Activated T-helper 17 cell treated with anti-CD3 and anti-CD28 coated beads, Interleukin-2, amount 50 U/mL, for 72 hours (primary cell): ENCODE measurements around the gene SNCG. TPM values are rescaled to one million over a fixed set of nuclear protein-coding genes. Genes with fewer than 3 reads are reported as not detected.
"Not testable (repeated sequence)": the region's sequence is repeated elsewhere in the genome, so short reads cannot be mapped to it uniquely, and the experiment has no call there.

Source experiments
- ATAC-seq: fragments of 150-1000 bp; cut with Tn5 transposase; replicated peaks from 2 replicates; pipeline ENCODE4 v1.10.0; 2021; ENCODE audit warnings: mild to moderate bottlenecking, moderate library complexity
- H3K27ac Mint-ChIP-seq: one replicate; pipeline ENCODE4 v1.8.0; 2022; ENCODE audit warnings: mixed read lengths
- H3K27me3 Mint-ChIP-seq: one replicate; pipeline ENCODE4 v1.8.0; 2022; ENCODE audit warnings: mixed read lengths
- H3K36me3 Mint-ChIP-seq: one replicate; pipeline ENCODE4 v1.8.0; 2022; ENCODE audit warnings: low read depth, mild to moderate bottlenecking, mixed read lengths
- H3K4me1 Mint-ChIP-seq: one replicate; pipeline ENCODE4 v1.8.0; 2022; ENCODE audit warnings: mixed read lengths
- H3K4me3 Mint-ChIP-seq: one replicate; pipeline ENCODE4 v1.8.0; 2022; ENCODE audit warnings: mild to moderate bottlenecking, mixed read lengths
- H3K9me3 Mint-ChIP-seq: one replicate; pipeline ENCODE4 v1.8.0; 2022; ENCODE audit warnings: mixed read lengths
- total RNA-seq, 2 donors: library from RNA; stranded (reverse); gene quantifications; one replicate each; pipeline ENCODE4 v1.2.3, GENCODE V29; 2022

SNCG gene
- total RNA-seq, result not detected

DNA sequence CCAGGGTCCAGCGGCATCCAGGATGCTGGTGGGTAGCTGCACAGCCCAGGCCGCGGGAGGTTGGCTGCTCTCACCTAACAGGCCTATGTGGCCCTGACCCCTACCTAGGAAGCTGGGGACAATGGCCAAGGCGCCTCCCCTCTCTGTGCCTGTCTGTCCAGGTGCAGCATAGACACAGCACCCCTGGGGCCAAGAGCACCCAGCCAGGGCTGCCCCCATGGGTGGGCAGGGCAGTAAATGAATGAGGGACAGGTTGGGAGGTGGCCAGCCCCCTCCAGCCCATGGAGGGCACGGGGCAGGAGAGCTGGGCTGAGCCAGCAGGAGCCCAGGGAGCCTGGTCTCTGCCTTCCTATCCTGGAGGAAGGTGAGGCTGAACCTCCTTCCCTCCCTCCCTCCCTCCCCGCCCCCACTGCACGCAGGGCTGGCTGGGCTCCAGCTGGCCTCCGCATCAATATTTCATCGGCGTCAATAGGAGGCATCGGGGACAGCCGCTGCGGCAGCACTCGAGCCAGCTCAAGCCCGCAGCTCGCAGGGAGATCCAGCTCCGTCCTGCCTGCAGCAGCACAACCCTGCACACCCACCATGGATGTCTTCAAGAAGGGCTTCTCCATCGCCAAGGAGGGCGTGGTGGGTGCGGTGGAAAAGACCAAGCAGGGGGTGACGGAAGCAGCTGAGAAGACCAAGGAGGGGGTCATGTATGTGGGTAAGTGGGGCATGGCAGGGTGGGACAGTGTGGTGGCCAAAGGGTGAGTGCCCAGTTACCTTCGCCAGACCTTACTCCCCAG, at the start of gene SNCG:
Gene SNCG, plus strand, starts transcription at position 484 of the 785 bp plus-strand sequence. Its CDS starts 99 bp downstream, at position 583.
- no peaks in the 10 kb centered on the region for H3K36me3 Mint-ChIP-seq
- no peak for ATAC-seq
- no peaks in the 10 kb centered on the region for H3K9me3 Mint-ChIP-seq
- H3K27me3 Mint-ChIP-seq, result no peaks in the 10 kb centered on the region
- peak within 1 kb of the TSS; percentile 32 for H3K27ac Mint-ChIP-seq
- H3K4me1 Mint-ChIP-seq, result peaks cover 3% of the 10 kb centered on the region
- no peak within 1 kb of the TSS for H3K4me3 Mint-ChIP-seq

DNA sequence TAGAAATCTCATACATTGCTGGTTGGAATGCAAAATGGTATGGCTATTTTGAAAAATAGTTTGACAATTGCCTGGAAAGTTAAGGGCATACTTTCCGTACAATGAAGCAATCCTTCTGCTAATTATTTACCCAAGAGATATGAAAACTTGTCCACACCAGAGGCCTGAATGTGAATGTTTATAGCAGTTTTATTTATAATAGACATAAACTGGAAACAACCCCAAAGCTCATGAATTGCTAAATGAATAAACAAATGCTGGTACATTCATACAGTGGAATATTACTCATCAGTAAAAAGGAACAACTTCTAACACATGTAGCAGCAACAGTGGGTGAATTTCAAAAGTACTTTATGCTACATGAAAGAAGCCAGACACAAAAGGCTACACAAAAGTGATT, 43.7 kb upstream of the SNCG start:
- H3K27me3 Mint-ChIP-seq, result no peaks in the 10 kb centered on the region

DNA sequence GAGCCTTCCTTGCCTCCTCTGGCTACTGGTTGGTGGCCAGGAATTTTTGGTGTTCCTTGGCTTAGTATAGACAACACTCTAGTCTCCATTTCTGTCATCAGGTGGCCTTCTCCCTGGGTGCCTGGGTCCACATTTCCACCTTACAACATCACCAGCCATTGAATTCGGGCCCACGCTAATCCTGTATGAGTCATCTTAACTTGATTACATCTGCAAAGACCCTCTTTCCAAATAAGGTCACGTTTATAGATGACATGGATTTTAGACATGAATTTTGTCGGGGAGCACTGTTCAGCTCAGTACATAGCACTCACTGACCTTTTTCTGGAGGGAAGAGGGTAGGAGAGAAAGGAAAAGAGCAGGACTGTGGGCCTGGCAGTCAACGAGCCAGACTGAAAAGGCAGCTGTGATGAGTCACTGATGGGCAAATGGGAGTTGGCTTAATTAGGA, 40.4 kb upstream of the SNCG start:
- H3K27me3 Mint-ChIP-seq, result no peaks in the 10 kb centered on the region
- no peak overlapping the region for H3K4me3 Mint-ChIP-seq
- no peak for ATAC-seq
- H3K9me3 Mint-ChIP-seq, result no peaks in the 10 kb centered on the region
- no peak overlapping the region for H3K27ac Mint-ChIP-seq
- H3K36me3 Mint-ChIP-seq, result peaks cover 78% of the 10 kb centered on the region
- no peaks in the 10 kb centered on the region for H3K4me1 Mint-ChIP-seq

More for the DNA sequence above, 43.7 kb upstream of the SNCG start:
- ATAC-seq, result no peak
- Mint-ChIP-seq H3K27ac (no peak overlapping the region), H3K36me3 (peaks cover 58% of the 10 kb centered on the region), H3K4me1 (no peaks in the 10 kb centered on the region), H3K4me3 (no peak overlapping the region), H3K9me3 (no peaks in the 10 kb centered on the region)

DNA sequence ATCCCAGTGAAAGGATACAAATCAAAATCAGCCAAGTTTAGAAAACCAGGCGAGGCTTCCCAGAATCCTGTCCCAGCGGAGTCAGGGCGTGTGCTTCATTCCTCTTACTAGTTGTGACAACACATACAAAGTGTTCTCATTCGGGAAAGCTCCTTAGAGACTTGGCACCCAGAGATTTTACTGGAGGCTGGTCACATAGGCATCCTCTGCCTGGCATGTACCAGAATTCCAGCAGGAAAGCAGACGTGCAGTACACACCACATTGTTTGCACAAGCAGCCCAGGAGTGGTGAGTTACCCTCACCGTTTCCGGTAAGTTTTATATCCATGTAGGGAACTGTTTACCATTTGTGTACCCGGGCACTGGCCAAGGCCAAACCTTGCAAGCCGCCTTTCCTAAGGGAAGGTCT, 35.8 kb upstream of the SNCG start:
- H3K36me3 Mint-ChIP-seq, result peaks cover 62% of the 10 kb centered on the region
- ATAC-seq, result no peak
- no peaks in the 10 kb centered on the region for H3K4me1 Mint-ChIP-seq

DNA sequence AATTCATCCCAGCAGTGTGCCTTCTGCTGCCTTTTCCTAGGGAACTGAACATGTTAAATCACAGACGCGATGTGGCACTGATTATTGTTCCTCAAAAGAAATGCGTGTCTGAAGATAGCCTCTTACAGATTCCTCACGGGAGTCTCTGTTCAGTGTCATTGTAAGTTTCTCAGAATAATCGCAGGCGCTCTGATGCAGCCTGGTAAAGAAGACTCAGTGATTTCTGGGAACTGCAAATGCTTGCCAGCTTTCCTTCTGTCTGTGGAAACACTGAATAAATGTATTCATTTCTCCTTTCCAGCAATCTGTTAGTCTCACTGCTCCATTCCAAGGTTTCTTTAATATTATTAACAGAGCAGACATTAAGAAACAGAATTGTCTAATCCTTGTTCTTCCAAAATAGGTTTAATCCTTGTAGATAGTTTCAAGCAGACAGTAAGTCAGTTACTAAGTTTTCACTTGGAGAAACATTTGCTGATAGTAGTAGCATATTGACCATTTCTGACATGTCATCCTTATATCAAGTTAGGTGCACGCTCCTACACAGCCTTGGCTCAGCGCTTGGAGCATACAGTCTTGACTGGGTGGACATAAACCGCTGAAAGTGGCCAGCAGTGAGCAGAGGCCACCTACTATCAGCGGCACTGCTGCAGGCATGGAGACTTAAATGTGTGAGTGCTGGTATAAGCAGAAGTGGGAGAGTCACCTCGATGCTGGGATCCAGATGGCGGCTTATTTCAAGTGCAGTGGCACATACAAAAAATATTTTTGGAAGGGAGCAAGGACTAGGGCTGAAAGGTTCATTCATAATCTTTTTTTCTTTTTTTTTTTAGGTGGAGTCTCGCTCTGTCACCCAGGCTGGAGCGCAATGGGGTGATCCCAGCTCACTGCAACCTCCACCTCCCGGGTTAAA, 28.7 kb upstream of the SNCG start:
- H3K9me3 Mint-ChIP-seq, result no peaks in the 10 kb centered on the region
- H3K36me3 Mint-ChIP-seq, result peaks cover 5% of the 10 kb centered on the region
- H3K4me1 Mint-ChIP-seq, result no peaks in the 10 kb centered on the region
- no peaks in the 10 kb centered on the region for H3K27me3 Mint-ChIP-seq
- ATAC-seq, result no peak
- no peak overlapping the region for H3K27ac Mint-ChIP-seq
- no peak overlapping the region for H3K4me3 Mint-ChIP-seq

More for the DNA sequence above, 35.8 kb upstream of the SNCG start:
- no peaks in the 10 kb centered on the region for H3K27me3 Mint-ChIP-seq
- no peak overlapping the region for H3K4me3 Mint-ChIP-seq
- H3K27ac Mint-ChIP-seq, result no peak overlapping the region
- no peaks in the 10 kb centered on the region for H3K9me3 Mint-ChIP-seq

DNA sequence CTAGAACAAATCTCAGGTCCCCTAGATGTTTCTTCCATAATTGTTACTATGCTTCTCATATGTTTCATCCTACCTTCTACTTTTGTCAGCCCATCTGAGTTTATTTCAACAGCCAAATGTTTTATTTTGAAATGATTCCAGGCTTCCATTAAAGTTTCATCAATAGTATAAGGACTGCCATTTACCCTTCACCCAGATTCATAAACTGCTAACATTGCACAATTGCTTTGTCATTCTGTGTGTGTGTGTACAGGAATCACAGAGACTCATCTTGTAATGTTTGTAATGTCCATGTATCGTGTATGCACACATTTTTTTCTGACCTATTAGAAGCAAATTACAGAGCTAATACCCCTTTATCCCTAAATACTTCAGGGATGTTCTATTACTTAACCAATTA, 26.5 kb upstream of the SNCG start:
- peaks cover 5% of the 10 kb centered on the region for H3K36me3 Mint-ChIP-seq
- no peaks in the 10 kb centered on the region for H3K27me3 Mint-ChIP-seq
- ATAC-seq, result no peak
- no peak overlapping the region for H3K27ac Mint-ChIP-seq
- H3K4me1 Mint-ChIP-seq, result no peaks in the 10 kb centered on the region
- no peak overlapping the region for H3K4me3 Mint-ChIP-seq
- H3K9me3 Mint-ChIP-seq, result no peaks in the 10 kb centered on the region

DNA sequence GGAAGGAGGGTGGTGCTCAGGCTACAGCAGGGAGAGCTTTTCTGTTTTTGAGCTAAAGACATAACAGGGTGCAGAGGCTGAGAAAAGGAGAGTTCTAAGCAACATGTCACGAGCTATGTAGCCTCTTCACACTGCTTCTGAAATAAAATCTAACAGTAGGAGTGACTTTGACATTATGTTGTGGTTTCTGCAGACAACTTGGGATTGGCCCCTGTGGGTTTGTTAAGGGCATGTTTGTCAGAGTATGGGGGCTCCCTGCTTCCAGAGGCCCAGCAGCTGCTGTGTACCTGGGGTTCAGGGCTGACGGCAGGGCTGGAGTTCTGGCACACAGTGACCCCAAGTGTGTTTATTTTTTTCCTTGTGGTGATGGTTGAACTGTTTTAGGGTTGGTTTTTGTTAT, 25.7 kb upstream of the SNCG start:
- ATAC-seq, result no peak
- no peaks in the 10 kb centered on the region for H3K27me3 Mint-ChIP-seq

DNA sequence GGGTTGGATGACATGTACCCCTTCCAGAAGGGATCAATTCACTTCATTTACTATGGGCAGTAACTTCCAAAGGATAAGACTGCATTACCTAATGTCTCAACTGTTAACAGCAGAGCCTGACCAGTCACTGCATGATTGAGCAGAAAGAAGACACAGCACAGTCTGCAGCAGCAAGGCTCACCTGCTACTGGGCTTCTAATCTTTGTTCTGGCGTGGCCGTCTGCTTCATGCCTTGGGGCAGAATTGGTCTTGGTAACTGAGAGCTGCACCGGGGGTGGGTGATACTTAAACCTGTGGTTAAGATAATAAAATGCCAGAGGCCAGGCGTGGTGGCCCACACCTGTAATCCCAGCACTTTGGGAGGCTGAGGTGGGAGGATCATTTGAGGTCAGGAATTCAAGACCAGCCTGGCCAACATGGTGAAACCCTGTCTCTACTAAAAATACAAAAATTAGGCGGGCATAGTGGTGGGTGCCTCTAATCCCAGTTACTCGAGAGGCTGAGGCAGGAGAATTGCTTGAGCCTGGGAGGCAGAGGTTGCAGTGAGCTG, 24.2 kb upstream of the SNCG start:
- H3K4me3 Mint-ChIP-seq, H3K27ac Mint-ChIP-seq, H3K27me3 Mint-ChIP-seq, H3K36me3 Mint-ChIP-seq, H3K9me3 Mint-ChIP-seq, H3K4me1 Mint-ChIP-seq, ATAC-seq: not testable (repeated sequence)

More for the DNA sequence above, 25.7 kb upstream of the SNCG start:
- Mint-ChIP-seq H3K4me3 (no peak overlapping the region), H3K36me3 (peaks cover 5% of the 10 kb centered on the region), H3K27ac (no peak overlapping the region), H3K9me3 (no peaks in the 10 kb centered on the region), H3K4me1 (no peaks in the 10 kb centered on the region)

DNA sequence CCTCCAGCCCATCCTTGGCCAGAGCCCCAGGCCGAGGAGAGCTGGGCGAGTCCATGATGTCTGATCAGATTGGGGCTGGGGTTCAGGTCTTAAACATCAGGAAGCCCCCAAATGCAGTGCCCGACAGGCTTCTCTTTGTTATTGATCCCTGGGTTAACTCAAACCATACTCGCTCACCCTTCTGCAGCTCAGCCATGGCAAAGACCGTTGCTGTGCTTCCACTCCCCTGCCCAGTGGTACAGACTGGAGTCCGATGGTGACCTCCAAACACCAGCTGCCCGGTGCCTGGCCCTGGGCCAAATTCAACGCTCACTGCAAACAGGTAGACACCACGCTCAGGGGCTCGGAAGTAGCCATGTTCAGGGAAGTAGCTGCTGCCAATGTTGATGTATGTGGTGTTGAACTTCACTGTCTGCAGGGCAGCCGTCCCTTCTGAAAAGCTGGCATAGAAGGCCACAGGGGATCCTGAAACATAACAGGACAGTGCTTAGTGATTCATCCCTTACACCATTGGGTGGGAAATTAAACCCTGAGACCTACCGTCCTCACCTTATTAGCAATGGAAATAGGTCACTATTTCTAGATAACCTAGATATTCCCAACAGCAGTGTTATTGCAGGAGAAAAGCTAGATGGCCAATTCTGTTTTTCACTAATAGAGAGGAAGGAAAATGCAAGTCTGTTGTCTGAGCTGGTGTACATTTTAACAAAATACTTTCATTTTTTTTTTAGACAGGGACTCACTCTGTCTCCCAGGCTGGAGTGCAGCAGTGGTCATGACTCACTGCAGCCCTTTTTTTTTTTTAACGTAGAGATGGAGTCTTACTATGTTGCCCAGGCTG, 21.5 kb upstream of the SNCG start:
- Mint-ChIP-seq H3K4me1 (no peaks in the 10 kb centered on the region), H3K4me3 (no peak overlapping the region), H3K27me3 (no peaks in the 10 kb centered on the region), H3K36me3 (no peaks in the 10 kb centered on the region), H3K27ac (no peak overlapping the region), H3K9me3 (no peaks in the 10 kb centered on the region)
- ATAC-seq, result no peak

DNA sequence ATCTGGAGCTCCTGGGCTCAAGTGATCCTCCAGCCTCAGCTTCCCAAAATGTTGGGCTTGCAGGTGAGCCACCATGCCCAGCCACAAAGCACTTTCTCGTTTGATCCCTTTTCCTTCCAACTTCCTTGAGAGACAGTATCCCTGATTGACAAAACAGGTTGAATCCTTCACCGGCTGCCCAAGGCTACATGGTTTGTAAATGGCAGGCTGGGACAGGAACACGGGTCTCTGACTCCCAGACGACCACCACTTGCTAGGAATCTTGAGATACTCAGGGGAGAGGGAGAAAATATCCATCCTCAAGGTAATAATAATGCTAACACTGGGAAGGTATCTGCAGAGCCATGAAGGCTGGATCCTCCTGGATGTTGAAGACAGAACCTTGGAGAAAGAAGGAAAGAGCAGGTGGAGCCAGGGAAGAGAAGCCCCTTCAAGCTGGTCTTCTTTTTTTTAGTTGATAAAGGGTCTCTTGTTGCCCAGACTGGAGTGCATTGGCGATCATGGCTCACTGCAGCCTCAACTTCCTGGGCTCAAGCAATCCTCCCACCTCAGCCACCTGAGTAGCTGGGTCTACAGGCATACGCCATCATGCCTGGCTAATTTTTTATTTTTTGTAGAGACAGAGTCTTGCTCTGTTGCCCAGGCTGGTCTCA, 20.8 kb upstream of the SNCG start:
- Mint-ChIP-seq H3K4me1 (no peaks in the 10 kb centered on the region), H3K9me3 (no peaks in the 10 kb centered on the region), H3K27me3 (no peaks in the 10 kb centered on the region), H3K36me3 (no peaks in the 10 kb centered on the region), H3K27ac (no peak overlapping the region), H3K4me3 (no peak overlapping the region)
- ATAC-seq, result no peak

DNA sequence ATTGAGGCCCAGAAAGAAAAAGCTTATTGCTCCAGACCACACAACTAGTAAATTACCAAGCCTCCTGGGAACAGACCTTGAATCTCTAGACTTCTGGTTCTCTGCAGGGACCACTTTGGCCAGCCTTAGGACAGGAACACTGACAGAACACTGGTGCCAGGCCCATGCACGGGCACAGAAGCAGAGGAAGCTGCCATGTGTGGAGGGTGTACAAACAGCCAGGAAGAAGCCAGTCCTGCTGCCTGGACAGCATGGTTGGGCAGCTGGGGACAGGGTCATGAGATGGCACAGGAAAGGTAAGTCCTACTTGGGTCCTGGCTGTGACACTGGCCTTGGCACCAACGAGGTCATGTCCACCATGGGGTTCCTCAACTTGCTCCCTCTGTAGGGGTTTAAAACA, 20.1 kb upstream of the SNCG start:
- Mint-ChIP-seq H3K9me3 (no peaks in the 10 kb centered on the region), H3K4me3 (no peak overlapping the region), H3K4me1 (no peaks in the 10 kb centered on the region), H3K27me3 (no peaks in the 10 kb centered on the region), H3K36me3 (no peaks in the 10 kb centered on the region), H3K27ac (no peak overlapping the region)
- ATAC-seq, result no peak

DNA sequence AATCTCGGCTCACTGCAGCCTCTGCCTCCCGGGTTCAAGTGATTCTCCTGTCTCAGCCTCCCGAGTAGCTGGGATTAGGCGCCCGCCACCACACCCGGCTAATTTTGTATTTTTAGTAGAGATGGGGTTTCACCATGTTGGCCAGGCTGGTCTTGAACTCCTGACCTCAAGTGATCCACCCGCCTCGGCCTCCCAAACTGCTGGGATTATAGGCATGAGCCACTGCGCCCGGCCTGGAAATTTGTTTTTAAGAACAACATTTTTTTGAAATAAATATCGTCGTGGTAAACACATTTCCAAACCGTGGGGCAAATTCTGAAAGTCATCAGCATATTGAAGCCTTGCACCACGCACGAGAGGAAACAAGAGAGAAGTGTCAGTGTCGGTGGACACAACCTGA, 18.3 kb upstream of the SNCG start:
- H3K27ac Mint-ChIP-seq, H3K27me3 Mint-ChIP-seq, ATAC-seq, H3K4me1 Mint-ChIP-seq, H3K36me3 Mint-ChIP-seq, H3K9me3 Mint-ChIP-seq: not testable (repeated sequence)
- H3K4me3 Mint-ChIP-seq, result peak overlapping the region; percentile 61

DNA sequence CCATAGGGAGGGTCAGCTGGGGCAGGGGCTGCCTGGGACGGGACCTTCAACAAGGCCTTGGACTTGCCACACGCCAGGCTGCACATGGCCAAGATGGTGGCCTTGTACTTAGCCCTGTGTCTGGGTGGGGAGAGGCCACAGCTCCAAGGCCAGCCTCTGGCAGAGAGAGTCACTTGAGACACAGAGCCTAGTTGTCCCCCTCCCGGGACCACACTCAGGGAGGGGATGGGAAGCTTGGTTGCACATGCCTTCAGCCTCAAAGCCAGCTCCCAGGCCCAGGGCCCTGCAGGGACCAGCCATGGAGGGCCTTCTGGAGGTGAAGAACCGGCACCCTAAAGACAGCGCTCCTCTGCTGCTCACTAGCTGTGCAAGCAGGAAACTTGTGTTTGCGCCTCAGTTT, 17.7 kb upstream of the SNCG start:
- Mint-ChIP-seq H3K9me3 (no peaks in the 10 kb centered on the region), H3K36me3 (no peaks in the 10 kb centered on the region), H3K4me3 (no peak overlapping the region), H3K4me1 (no peaks in the 10 kb centered on the region), H3K27ac (no peak overlapping the region), H3K27me3 (no peaks in the 10 kb centered on the region)
- ATAC-seq, result no peak

DNA sequence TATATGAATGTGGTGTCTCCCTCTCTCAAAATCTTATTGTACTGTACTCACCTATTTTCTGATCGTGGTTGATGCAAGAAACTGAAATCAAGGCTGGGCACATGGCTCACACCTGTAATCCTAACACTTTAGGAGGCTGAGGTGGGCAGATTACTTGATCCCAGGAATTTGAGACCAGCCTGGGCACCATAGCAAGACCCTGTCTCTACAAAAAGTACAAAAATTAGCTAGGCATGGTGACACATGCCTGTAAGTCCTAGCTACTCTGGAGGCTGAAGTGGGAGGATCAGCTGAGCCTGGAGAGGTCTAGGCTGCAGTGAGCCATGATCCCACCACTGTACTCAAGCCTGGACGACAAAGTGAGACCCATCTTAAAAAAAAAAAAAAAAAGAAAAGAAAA, 17.0 kb upstream of the SNCG start:
- Mint-ChIP-seq H3K27ac (no peak overlapping the region), H3K4me3 (no peak overlapping the region), H3K9me3 (no peaks in the 10 kb centered on the region), H3K36me3 (no peaks in the 10 kb centered on the region), H3K4me1 (no peaks in the 10 kb centered on the region), H3K27me3 (no peaks in the 10 kb centered on the region)
- ATAC-seq, result no peak
